ENCODE data around the gene PARP2. TPM values are rescaled to one million over a fixed set of nuclear protein-coding genes. Genes with fewer than 3 reads are reported as not detected.

Gene PARP2
- total RNA-seq, 1 experiment from 2014 or later = 67.9 TPM

DNA sequence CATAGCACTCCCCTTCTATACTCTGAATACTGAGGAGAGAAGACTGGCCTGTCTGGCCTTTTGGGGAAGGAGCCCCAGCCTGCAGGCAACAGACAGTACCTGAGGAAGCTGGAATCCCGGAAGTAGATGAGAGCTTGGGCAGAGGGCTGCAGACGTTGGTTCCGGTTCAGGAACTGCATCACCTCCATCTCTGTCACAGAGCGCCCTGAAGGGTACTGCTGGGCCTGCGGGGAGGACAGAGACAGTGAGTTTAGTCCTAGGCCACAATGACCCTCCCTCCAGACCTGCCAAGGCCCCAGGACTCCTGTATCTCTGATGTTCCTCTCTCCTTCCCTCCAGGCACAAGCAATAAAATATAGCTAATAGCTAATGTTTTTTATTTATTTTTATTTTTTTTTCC is 41.5 kb downstream of the PARP2 start:
- BruUV-seq (replicated peaks) = no TSS peak
- Histone ChIP-seq H3K9me3 (ENCODE audit: low read depth, low read length, poor library complexity, severe bottlenecking) (no peaks in the 10 kb centered on the region), H3K27ac (ENCODE audit: low read depth, low read length, poor library complexity, severe bottlenecking) (no peak overlapping the region), H3K4me3 (ENCODE audit: low read depth, low read length, poor library complexity, severe bottlenecking) (no peak overlapping the region), H3K36me3 (ENCODE audit: insufficient read depth, low read length, poor library complexity, severe bottlenecking) (peaks cover 19% of the 10 kb centered on the region), H3K27me3 (replicated peaks; ENCODE audit: insufficient read depth, low read depth, low read length, poor library complexity) (no peaks in the 10 kb centered on the region), H3K4me1 (ENCODE audit: insufficient read depth, low read length, poor library complexity, severe bottlenecking) (no peaks in the 10 kb centered on the region)
- DNase-seq (ENCODE audit: low spot score) = no peak
- ChIA-PET CTCF (no interaction called here), POLR2A (ENCODE audit: low non-redundant PET) (no interaction called here)
- intact Hi-C loops (cut with micrococcal nuclease; ENCODE audit: unreplicated experiment) = no loop called here
- no peak for TF ChIP-seq EZH2 (IDR thresholded peaks at IDR 0.05; ENCODE audit: borderline replicate concordance, low read depth, low read length, poor library complexity, severe bottlenecking)
- TF ChIP-seq, protein P1, sequence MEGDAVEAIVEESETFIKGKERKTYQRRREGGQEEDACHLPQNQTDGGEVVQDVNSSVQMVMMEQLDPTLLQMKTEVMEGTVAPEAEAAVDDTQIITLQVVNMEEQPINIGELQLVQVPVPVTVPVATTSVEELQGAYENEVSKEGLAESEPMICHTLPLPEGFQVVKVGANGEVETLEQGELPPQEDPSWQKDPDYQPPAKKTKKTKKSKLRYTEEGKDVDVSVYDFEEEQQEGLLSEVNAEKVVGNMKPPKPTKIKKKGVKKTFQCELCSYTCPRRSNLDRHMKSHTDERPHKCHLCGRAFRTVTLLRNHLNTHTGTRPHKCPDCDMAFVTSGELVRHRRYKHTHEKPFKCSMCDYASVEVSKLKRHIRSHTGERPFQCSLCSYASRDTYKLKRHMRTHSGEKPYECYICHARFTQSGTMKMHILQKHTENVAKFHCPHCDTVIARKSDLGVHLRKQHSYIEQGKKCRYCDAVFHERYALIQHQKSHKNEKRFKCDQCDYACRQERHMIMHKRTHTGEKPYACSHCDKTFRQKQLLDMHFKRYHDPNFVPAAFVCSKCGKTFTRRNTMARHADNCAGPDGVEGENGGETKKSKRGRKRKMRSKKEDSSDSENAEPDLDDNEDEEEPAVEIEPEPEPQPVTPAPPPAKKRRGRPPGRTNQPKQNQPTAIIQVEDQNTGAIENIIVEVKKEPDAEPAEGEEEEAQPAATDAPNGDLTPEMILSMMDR (conservative IDR thresholded peaks at IDR 0.05; ENCODE audit: low read depth, low read length) = no peak

DNA sequence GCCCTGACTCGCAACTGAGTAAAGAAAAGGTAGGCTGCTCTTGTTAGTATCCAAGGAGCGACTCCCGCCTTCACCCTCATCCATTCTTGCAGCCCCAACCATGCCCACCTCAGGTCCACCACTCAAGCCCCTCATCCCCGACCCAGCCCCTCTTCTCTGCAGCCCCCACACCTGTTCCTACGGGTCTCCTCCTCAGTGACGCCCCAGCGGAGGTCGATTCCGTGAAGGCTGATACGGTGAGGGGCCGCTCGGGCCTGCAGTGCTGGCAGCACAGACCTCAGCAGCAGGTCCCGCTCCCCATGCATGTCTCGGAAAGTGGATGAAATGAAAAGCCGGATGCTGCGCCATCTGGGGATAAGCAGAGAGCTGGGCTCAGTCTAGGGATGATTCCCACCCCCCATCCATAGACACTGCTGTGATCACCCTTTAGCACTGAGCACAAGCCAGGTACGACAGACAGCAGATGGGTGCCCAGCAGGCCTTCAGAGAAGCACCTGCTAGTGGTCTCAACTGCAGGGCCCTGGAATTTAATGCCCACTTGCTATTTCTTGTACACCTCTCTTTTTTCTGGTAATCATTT is 42.9 kb downstream of the PARP2 start:
- CTCF ChIA-PET = no interaction called here
- Histone ChIP-seq H3K36me3 (ENCODE audit: insufficient read depth, low read length, poor library complexity, severe bottlenecking) (peaks cover 21% of the 10 kb centered on the region), H3K27ac (ENCODE audit: low read depth, low read length, poor library complexity, severe bottlenecking) (no peak overlapping the region), H3K9me3 (ENCODE audit: low read depth, low read length, poor library complexity, severe bottlenecking) (no peaks in the 10 kb centered on the region), H3K4me3 (ENCODE audit: low read depth, low read length, poor library complexity, severe bottlenecking) (no peak overlapping the region), H3K27me3 (replicated peaks; ENCODE audit: insufficient read depth, low read depth, low read length, poor library complexity) (no peaks in the 10 kb centered on the region), H3K4me1 (ENCODE audit: insufficient read depth, low read length, poor library complexity, severe bottlenecking) (no peaks in the 10 kb centered on the region)
- DNase-seq (ENCODE audit: low spot score) = no peak
- TF ChIP-seq EZH2 (IDR thresholded peaks at IDR 0.05; ENCODE audit: borderline replicate concordance, low read depth, low read length, poor library complexity, severe bottlenecking) = no peak
- TF ChIP-seq, protein P1 (conservative IDR thresholded peaks at IDR 0.05; ENCODE audit: low read depth, low read length) = no peak
- BruUV-seq (replicated peaks) = no TSS peak
- POLR2A ChIA-PET (ENCODE audit: low non-redundant PET) = no interaction called here
- intact Hi-C loops (cut with micrococcal nuclease; ENCODE audit: unreplicated experiment) = no loop called here

DNA sequence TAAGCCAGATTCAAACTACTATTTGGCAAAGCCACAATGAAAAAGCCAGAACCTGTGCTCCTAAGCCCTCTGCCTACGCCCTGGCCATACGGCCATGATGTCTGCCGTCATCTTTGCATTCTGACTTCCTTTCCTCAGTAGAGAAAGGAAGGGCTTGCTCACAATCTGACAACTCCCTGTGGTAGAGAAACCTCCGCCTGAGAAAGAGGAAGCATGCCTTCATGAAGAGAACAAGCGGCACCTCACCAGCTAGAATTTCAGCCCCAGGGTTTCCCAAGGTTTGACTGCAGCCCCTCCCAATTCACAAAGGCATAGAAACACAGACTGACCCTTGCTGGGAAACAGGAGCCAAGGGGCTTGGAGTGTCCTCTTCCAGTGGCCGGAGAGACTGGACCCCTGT is 44.1 kb downstream of the PARP2 start:
- intact Hi-C loops (cut with micrococcal nuclease; ENCODE audit: unreplicated experiment) = no loop called here
- BruUV-seq (replicated peaks) = no TSS peak
- POLR2A ChIA-PET (ENCODE audit: low non-redundant PET) = no interaction called here
- DNase-seq (ENCODE audit: low spot score) = no peak
- no peaks in the 10 kb centered on the region for H3K27me3 ChIP-seq (replicated peaks; ENCODE audit: insufficient read depth, low read depth, low read length, poor library complexity)
- no peak overlapping the region for H3K27ac ChIP-seq (ENCODE audit: low read depth, low read length, poor library complexity, severe bottlenecking)
- CTCF ChIA-PET = no interaction called here
- no peak for TF ChIP-seq EZH2 (IDR thresholded peaks at IDR 0.05; ENCODE audit: borderline replicate concordance, low read depth, low read length, poor library complexity, severe bottlenecking)
- TF ChIP-seq, protein P1 (conservative IDR thresholded peaks at IDR 0.05; ENCODE audit: low read depth, low read length) = no peak
- no peaks in the 10 kb centered on the region for H3K9me3 ChIP-seq (ENCODE audit: low read depth, low read length, poor library complexity, severe bottlenecking)
- H3K4me3 ChIP-seq (ENCODE audit: low read depth, low read length, poor library complexity, severe bottlenecking) = no peak overlapping the region
- H3K36me3 ChIP-seq (ENCODE audit: insufficient read depth, low read length, poor library complexity, severe bottlenecking) = peaks cover 21% of the 10 kb centered on the region
- no peaks in the 10 kb centered on the region for H3K4me1 ChIP-seq (ENCODE audit: insufficient read depth, low read length, poor library complexity, severe bottlenecking)
